HG02973 (cell line): Measurements from ENCODE around the gene DNAJB2.

ENCODE experiments used
- ATAC-seq: cut with Tn5 transposase; IDR thresholded peaks from one replicate; pipeline ENCODE4 v1.9.1; 2021; ENCODE audit warnings: moderate library complexity; ENCODE audit not compliant: unreplicated experiment

DNAJB2 gene

DNA sequence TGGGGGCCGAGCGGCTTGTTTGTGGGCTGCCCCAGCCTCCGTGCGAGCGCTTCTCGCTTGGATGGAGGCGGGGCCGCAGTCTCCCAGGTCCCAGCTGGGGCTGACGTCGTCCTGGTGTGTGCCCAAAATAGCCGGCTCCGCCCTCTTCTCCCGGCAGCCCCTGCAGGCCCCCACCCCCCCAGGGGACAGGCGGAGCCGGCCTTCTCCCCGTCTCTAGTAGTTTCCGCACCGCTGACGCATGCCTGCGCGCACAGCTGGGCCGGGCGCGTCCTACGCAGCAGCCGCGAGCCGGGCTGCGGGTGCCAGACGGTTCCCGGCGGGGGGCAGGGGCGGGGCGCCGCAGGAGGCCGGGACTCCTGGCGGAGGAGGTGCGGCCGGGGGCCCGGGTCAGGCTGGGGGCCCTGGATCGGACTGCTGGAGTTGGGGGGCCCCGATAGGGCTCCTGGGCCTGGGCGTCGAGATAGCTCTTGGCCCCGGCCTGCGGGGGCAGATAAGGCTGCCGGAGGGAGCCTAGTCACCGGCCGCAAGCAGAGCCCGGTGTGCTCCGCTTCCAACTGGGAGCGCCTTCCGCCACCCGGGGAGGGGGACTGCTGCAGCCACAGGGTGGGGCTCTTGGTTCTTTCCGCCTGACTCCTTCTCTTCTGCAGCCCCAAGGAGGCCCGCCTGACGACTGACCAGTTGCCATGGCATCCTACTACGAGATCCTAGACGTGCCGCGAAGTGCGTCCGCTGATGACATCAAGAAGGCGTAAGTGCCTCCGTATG, at the start of gene DNAJB2:
TSS of gene DNAJB2 (plus strand) at position 216 of the 765 bp plus-strand sequence. CDS start at position 684, 468 bp downstream.
- peak; percentile 82 for ATAC-seq

DNA sequence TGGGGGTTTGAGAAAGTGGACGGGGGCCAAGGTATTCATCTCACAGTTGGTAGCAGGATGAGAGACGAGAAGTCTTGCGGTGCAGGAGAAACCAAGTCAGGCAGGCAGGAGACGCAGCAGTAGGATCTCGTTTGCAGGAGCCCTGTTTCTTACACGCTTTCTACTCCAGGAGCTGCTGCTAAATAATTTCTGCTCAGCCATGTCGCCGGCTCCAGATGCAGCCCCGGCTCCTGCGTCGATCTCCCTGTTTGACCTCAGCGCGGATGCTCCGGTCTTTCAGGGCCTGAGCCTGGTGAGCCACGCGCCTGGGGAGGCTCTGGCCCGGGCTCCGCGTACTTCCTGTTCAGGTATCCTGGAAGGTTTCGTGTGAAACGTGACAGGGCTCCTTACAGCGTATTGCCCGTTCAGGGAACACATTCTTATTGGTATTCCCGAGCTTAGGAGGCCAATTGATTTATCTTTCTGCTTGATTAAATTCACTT, 49.1 kb upstream of the DNAJB2 start:
- peak; percentile 16 for ATAC-seq

DNA sequence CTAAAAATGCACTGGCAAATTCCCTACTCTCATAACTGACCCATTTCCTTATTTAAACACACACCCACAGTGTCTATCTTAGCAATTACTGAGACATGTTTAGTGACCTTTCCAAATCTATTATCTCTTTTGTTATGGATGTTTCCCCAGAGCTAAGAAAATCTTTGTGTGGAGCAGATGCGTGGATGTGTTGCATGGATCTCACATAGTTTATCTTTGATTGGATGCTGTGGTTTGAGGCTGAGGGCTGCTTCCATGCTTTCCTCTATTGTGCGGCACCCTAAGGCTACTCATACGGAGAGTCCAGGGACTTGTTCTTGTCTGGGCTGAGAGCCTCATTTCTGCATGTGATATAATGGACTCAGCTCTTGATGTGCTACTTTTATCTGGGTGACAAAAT, 44.8 kb upstream of the DNAJB2 start:
- no peak for ATAC-seq

DNA sequence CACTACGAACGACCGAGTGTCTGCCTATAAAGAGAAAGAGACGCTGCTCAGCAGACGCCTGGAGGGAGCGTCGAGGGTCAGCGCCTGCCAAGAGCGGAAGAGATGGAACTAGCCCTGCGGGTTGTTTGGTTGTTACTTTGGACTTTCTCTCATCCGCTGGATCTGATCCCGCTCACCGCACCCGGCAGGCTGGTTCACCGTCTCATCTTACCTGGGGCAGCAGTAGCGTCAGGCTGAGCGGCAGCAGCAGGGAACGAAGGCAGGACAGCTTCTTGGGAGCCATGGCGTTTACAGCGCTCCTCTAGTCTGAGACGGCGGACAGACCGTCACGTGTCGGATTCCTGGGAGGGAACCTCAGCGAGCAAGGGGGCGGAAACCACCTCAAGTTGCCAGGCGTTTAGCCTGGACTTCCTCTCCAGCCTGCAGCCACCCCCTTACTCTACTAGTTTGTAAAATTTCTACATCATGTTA, 35.8 kb upstream of the DNAJB2 start:
- no peak for ATAC-seq

GRCh38 chr2:219244789-219245147, 34.4 kb upstream of the DNAJB2 start:
- ATAC-seq, result no peak

GRCh38 chr2:219245148-219245898, 33.8 kb upstream of the DNAJB2 start, which contains the start of the genes GLB1L and STK16:
Gene GLB1L (minus strand): TSS chr2:219245444. CDS start chr2:219243573, 1,871 bp downstream.
Gene STK16 (plus strand): TSS chr2:219245479. CDS start chr2:219246000, 521 bp downstream.
- ATAC-seq, result peak; percentile 68

DNA sequence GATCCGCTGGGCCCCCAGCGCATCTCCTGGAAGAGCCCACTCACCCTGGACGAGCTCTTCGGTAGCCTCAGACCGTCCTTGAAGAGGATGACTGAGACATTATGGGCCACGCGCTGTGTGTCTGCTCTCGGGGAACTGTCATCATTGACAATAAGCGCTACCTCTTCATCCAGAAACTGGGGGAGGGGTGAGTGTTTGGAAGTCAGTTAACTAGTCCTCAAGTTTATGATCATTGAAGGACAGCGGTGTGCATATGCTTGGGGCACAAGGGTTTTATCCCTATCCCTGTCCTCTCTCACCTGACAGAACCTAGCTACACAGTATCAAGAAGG, 33.3 kb upstream of the DNAJB2 start:
- no peak for ATAC-seq

GRCh38 chr2:219246559-219246958, 32.6 kb upstream of the DNAJB2 start:
- no peak for ATAC-seq

GRCh38 chr2:219247678-219248642, 31.2 kb upstream of the DNAJB2 start:
- ATAC-seq, result no peak

- no peak for ATAC-seq
Observed at GRCh38 chr2:219248845-219249202, 30.3 kb upstream of the DNAJB2 start.

DNA sequence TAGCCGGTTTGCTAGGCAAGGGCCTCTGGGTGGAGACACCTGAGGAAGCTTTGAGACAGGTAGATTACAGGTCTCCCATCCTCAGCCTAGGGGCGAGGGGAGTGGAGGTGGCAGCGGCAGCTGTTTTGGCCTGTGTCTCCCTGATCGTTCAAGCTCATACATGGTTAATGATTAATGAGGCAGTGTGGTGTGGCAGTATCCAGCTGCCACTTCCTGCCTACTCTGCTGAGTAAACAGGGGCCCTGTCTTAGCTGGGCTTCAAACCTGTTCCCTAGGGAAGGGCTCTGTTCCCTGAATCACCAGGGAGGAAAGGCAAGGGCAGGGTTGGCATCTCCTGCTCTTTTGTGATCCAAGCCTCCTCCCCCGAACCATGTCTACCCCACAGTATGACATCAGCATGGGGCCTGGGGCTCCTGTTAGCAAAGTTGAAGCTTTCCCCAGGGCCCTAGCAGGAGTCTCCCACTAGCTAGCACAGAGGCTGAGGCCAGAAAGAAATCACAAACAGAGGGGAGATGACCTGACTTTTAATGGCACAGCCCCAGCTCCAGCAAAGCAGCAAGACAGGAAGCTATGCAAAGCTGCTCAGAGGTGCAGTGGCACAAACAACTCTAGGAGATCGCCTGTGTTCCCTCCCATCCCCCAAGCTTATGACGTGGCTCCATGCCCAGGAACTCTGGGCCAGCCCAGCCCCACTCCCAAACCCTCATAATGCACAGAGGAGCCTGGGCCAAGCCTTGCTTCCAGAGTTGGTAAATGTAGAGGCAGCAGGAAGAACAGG, 29.8 kb upstream of the DNAJB2 start:
- ATAC-seq, result peak; percentile 32

DNA sequence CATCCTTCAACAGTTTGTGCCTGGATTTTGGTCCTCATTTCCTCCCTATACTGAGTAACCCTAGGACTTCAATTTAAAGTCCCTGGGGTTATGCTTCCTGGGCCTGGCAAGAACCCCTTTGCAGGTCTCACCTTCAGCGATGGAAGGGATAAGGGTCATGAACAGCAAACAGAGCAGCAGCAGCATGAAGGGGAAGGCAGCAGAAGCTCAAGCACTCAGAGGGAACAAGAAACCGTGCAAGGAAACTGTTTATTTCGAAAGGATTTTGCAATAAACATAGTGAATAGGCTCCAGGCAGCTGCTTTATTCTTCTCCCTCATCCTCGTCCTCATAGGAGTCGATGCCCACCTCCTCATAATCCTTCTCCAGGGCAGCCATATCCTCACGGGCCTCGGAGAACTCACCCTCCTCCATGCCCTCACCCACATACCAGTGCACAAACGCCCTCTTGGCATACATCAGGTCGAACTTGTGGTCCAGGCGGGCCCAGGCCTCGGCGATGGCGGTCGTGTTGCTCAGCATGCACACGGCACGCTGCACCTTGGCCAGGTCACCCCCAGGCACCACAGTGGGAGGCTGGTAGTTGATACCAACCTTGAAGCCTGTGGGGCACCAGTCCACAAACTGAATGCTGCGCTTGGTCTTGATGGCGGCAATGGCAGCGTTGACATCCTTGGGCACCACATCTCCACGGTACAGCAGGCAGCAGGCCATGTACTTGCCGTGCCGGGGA, 29.0 kb upstream of the DNAJB2 start:
- no peak for ATAC-seq

GRCh38 chr2:219251656-219252055, 27.5 kb upstream of the DNAJB2 start:
- ATAC-seq, result no peak

DNA sequence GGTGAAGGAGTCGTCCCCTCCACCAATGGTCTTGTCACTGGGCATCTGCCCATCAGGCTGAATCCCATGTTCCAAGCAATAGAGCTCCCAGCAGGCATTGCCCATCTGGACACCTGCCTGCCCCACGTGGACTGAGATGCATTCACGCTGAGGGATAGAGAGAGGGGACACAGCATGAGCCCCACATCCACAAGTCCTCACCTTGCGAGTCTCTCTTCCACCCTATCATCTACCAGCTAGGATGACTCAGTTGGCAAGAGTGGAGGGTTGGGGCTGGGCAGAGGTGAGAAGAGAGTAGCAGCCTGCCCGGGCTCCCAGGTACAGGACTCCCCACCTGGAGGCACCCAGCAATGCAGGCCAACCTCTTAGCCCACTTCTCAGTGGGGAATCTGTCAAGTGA, 27.1 kb upstream of the DNAJB2 start:
- ATAC-seq, result no peak

DNA sequence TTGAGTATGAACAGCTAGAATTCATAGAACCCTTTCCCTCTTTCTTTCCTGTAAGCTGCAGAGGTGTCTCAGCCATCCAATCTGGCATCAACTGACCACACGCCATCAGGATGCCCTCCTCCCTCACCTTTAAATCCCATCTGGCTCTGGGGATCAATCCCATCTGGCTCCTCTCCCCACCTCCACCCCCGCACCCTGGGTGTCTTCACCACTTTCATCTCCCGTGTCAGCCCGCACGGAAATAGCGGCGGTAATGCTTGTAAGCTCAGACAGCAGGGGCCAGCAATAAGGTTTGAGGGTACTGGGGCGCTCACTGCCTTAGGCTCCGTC, 26.6 kb upstream of the DNAJB2 start:
- ATAC-seq, result no peak

DNA sequence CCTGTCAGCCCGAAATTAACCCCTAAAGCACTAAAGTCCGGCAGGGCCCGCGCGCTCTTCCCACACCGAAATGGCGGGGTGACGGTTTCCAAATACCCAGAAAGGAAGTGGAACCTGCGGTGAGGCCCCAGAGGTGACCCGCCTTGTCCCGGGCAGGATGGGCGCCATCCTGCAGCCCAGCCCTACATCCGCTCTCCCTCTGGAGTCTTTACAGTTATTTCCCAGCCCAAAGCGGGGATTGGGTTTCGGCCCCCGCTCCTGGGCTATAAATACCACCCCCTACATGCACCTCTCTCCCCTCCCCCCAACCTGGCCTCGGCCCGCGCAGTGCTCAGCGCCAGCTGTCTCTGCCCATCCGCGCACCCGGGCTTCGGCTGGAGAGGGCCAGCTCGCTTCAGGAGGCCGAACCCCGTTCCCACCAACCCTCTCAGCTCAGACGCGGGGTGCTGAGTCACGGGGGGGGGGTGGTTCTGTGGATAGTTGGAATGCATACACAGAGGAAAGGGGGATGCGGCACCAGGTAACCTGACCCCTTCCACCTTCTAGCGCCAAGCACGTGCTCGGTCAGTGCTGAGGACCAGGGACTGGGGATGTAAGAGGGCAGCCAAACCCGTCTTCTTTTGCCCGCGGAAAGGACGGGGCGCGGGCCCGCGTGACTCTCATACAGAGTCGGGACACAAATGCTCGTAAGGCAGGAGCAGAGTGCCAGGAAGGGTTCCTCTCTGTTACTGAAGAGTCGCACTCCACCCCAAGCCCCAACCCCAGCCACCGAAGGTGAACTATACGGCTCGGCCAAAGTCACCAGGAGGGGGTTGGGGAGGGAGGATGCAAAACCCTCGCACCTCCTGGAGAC, 26.0 kb upstream of the DNAJB2 start, which contains the start of gene TUBA4B:
TSS of gene TUBA4B (plus strand) at position 344 of the 853 bp plus-strand sequence. CDS start at position 509, 165 bp downstream.
- no peak for ATAC-seq

DNA sequence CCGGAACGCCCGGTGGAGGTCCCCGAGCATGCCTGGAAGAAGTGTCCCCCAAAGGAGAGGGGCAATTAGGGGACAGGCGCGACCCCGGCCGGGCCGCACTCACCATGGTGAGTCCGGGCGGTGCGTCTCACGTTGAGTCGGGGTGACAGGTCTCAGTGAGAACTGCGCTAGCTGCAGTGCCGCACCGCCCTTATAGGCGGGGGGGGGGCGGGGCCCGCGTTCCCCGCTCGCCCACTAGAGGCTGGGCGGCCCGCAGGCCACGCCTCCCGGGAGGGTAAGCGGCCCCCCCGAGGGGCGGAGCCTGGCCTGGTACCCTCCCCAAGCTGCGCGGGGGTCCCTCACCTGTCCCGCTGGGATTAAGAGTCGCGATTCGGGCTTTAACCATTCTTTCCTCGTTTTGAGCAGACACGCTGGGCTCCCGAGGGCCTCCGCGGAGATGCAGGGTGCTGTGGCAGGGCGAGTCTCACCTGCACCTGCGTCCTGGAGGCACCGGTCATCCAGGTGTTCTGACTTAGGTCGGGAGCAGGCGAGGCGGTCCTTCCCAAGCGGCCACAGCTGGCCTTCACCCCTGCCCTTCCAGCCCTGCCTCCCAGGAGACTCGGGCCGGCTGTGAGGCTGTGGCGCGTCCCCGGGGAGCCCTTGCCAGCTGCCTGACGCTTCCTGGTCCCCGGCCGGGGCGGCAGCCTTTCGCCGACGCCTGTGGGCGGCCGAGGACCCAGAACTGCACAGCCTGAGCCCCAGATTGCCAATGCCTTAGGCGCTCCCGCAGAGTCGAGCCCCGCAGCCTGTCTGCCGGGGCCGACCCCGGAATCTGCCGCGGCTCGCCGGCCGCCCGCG, 25.2 kb upstream of the DNAJB2 start, which contains the start of gene TUBA4A:
TSS of gene TUBA4A (minus strand) at position 166 of the 837 bp plus-strand sequence. CDS start at position 106, 60 bp downstream.
- peak; percentile 52 for ATAC-seq
